ENCODE results near the gene ACKR3.
A peak's percentile ranks its signal among the peaks of the same experiment; 100 is the strongest.

The ACKR3 gene

GRCh38 chr2:236569573-236569973 is at the start of gene ACKR3:
Gene ACKR3 (plus strand): TSS chr2:236569825. CDS start chr2:236580466, 10,641 bp downstream.
- peak; percentile 91 for DNase-seq (ENCODE audit: low spot score)

GRCh38 chr2:236521556-236521955 is 48.1 kb upstream of the ACKR3 start:
- no peak for FAIRE-seq
- no peak for DNase-seq (ENCODE audit: low spot score)

More at GRCh38 chr2:236569573-236569973, at the start of gene ACKR3:
- peak; percentile 73 for FAIRE-seq

GRCh38 chr2:236523249-236523648 is 46.4 kb upstream of the ACKR3 start:
- no peak for DNase-seq (ENCODE audit: low spot score)
- no peak for FAIRE-seq

GRCh38 chr2:236525411-236525997 is 44.1 kb upstream of the ACKR3 start:
- no peak for FAIRE-seq
- DNase-seq (ENCODE audit: low spot score): no peak

- no peak for FAIRE-seq
- no peak for DNase-seq (ENCODE audit: low spot score)
These were observed 43.0 kb upstream of the ACKR3 start for GRCh38 chr2:236526455-236527158.

GRCh38 chr2:236527159-236527630 is 42.4 kb upstream of the ACKR3 start:
- no peak for FAIRE-seq

GRCh38 chr2:236529606-236530005 is 40.0 kb upstream of the ACKR3 start:
- no peak for FAIRE-seq
- DNase-seq (ENCODE audit: low spot score): no peak

More at GRCh38 chr2:236527159-236527630, 42.4 kb upstream of the ACKR3 start:
- no peak for DNase-seq (ENCODE audit: low spot score)

GRCh38 chr2:236530512-236530911 is 39.1 kb upstream of the ACKR3 start:
- DNase-seq (ENCODE audit: low spot score): no peak
- FAIRE-seq: no peak

GRCh38 chr2:236531195-236531594 is 38.4 kb upstream of the ACKR3 start:
- FAIRE-seq: no peak
- no peak for DNase-seq (ENCODE audit: low spot score)

GRCh38 chr2:236531996-236532395 is 37.6 kb upstream of the ACKR3 start:
- DNase-seq (ENCODE audit: low spot score): no peak
- FAIRE-seq: no peak

- FAIRE-seq (peak; percentile 44), DNase-seq (ENCODE audit: low spot score) (no peak)
These were observed 36.3 kb upstream of the ACKR3 start for GRCh38 chr2:236533343-236533742.

GRCh38 chr2:236535024-236535423 is 34.6 kb upstream of the ACKR3 start:
- FAIRE-seq: no peak

GRCh38 chr2:236536727-236537398 is 32.8 kb upstream of the ACKR3 start:
- no peak for DNase-seq (ENCODE audit: low spot score)
- FAIRE-seq: no peak

More at GRCh38 chr2:236535024-236535423, 34.6 kb upstream of the ACKR3 start:
- DNase-seq (ENCODE audit: low spot score): peak; percentile 71

- DNase-seq (ENCODE audit: low spot score) (no peak), FAIRE-seq (no peak)
These were observed 31.4 kb upstream of the ACKR3 start for GRCh38 chr2:236538242-236538641.

GRCh38 chr2:236541008-236541562 is 28.5 kb upstream of the ACKR3 start:
- DNase-seq (ENCODE audit: low spot score) (no peak), FAIRE-seq (no peak)

GRCh38 chr2:236544362-236544761 is 25.3 kb upstream of the ACKR3 start:
- FAIRE-seq (no peak), DNase-seq (ENCODE audit: low spot score) (no peak)

GRCh38 chr2:236545248-236545658 is 24.4 kb upstream of the ACKR3 start:
- FAIRE-seq (no peak), DNase-seq (ENCODE audit: low spot score) (no peak)

- FAIRE-seq (no peak), DNase-seq (ENCODE audit: low spot score) (no peak)
These were observed 23.7 kb upstream of the ACKR3 start for GRCh38 chr2:236545814-236546480.

GRCh38 chr2:236546561-236547002 is 23.0 kb upstream of the ACKR3 start:
- FAIRE-seq (no peak), DNase-seq (ENCODE audit: low spot score) (no peak)

- FAIRE-seq: no peak
- DNase-seq (ENCODE audit: low spot score): no peak
These were observed 21.9 kb upstream of the ACKR3 start for GRCh38 chr2:236547725-236548124.

GRCh38 chr2:236548179-236548921 is 21.3 kb upstream of the ACKR3 start:
- DNase-seq (ENCODE audit: low spot score) (no peak), FAIRE-seq (no peak)

Measured in urothelium cell line (cell line).